Bladder microvascular endothelial cell (primary cell): ENCODE measurements around the gene RUSC2. TPM values are rescaled to one million over a fixed set of nuclear protein-coding genes. Genes with fewer than 3 reads are reported as not detected.

Source experiments
- total RNA-seq: library from RNA; depleted of rRNA; stranded (reverse); fragments of >200 nt; gene quantifications from 2 replicates; pipeline ENCODE4 v1.2.3, GENCODE V29; 2014

The RUSC2 gene, protein sequence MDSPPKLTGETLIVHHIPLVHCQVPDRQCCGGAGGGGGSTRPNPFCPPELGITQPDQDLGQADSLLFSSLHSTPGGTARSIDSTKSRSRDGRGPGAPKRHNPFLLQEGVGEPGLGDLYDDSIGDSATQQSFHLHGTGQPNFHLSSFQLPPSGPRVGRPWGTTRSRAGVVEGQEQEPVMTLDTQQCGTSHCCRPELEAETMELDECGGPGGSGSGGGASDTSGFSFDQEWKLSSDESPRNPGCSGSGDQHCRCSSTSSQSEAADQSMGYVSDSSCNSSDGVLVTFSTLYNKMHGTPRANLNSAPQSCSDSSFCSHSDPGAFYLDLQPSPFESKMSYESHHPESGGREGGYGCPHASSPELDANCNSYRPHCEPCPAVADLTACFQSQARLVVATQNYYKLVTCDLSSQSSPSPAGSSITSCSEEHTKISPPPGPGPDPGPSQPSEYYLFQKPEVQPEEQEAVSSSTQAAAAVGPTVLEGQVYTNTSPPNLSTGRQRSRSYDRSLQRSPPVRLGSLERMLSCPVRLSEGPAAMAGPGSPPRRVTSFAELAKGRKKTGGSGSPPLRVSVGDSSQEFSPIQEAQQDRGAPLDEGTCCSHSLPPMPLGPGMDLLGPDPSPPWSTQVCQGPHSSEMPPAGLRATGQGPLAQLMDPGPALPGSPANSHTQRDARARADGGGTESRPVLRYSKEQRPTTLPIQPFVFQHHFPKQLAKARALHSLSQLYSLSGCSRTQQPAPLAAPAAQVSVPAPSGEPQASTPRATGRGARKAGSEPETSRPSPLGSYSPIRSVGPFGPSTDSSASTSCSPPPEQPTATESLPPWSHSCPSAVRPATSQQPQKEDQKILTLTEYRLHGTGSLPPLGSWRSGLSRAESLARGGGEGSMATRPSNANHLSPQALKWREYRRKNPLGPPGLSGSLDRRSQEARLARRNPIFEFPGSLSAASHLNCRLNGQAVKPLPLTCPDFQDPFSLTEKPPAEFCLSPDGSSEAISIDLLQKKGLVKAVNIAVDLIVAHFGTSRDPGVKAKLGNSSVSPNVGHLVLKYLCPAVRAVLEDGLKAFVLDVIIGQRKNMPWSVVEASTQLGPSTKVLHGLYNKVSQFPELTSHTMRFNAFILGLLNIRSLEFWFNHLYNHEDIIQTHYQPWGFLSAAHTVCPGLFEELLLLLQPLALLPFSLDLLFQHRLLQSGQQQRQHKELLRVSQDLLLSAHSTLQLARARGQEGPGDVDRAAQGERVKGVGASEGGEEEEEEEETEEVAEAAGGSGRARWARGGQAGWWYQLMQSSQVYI (N-terminal part only)
- 12.6 and 27.9 TPM in 2 replicates for total RNA-seq

DNA sequence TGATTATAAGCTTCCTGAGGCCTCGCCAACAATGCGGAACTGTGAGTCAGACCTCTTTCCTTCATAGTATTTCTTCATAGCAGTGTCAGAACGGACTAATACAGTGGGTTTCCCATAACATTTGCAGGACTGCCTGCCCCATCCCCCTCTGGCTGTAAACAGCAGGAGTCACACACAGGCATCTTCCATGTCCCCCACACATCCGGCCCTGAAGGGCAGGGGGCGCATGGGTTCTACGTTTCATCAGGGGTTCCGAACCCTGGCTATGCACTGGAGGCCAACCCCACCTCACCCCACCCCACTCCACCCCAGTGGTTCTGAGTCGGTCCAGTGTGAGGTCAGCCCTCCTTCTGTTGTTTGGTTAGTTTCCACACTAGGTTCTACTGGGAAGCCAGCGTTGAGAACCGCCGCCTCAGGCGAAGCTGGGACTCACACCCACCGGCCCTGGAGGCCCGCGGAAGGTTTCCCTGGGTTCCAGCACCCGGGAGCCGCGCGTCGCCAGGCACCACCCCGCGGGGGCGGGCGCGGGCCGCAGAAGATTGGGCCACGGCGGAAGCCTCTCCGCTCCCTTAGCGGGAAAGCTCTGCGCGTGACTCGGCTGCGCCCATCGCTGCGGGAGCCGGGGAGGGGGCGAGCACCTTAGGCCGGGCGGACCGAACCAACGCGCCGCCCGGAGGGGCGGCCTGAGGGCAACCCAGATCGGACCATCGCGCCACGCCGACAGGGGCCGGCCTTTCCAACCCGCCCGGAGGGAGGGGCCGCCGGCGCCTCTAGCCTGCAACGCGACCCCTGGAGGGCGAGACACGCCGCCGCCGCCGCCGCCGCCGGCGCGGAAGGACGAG is at the start of gene RUSC2:
RUSC2 (plus strand) TSS at position 799 of the 842 bp plus-strand sequence. CDS start 56,411 bp downstream, outside the sequence.

Other genes with a start within 250 kb of the RUSC2 start
- 4.5 and 8.5 TPM in 2 replicates for gene TESK1, start 115.2 kb downstream of the RUSC2 start, total RNA-seq
- gene CD72, start 128.3 kb downstream of the RUSC2 start, total RNA-seq, result 0.13 TPM in 1 of 2 replicates, not detected in the other
- gene SIT1, start 160.8 kb downstream of the RUSC2 start, total RNA-seq, result not detected in 2 replicates
- gene RMRP, start 167.9 kb downstream of the RUSC2 start, total RNA-seq, result 15,158 and 208,384 TPM in 2 replicates
- gene CCDC107, start 168.2 kb downstream of the RUSC2 start, total RNA-seq, result 10.3 and 13.6 TPM in 2 replicates
- gene ARHGEF39, start 175.1 kb downstream of the RUSC2 start, total RNA-seq, result 0.65 and 1.5 TPM in 2 replicates
- gene CA9, start 183.8 kb downstream of the RUSC2 start, total RNA-seq, result not detected in 2 replicates
- gene TPM2, start 199.8 kb downstream of the RUSC2 start, total RNA-seq, result 17.1 and 24.1 TPM in 2 replicates
- 184 and 408 TPM in 2 replicates for gene TLN1, start 242.1 kb downstream of the RUSC2 start, total RNA-seq
- 39.2 and 57.3 TPM in 2 replicates for gene CREB3, start 242.6 kb downstream of the RUSC2 start, total RNA-seq